MCF 10A (cell line): Measurements from ENCODE around the gene MEX3D. TPM values are rescaled to one million over a fixed set of nuclear protein-coding genes. Genes with fewer than 3 reads are reported as not detected.

Experiments
- BruUV-seq: library from RNA; stranded (reverse); fragments of 400-500 nt; replicated peaks from 2 replicates; lab custom pipeline; 2021; lab: Mats Ljungman, UMichigan
- CTCF ChIA-PET: fragments of 300-600 bp; sonication (Branson Sonifier 250); formaldehyde crosslinking; extraction: SDS; loops from one replicate; lab custom pipeline; 2021; ENCODE audit warnings: antibody characterized with exemption, inconsistent platforms; lab: Yijun Ruan, JAX
- POLR2A ChIA-PET: fragments of 300-600, 350-650 bp; sonication (Branson Sonifier 250); formaldehyde crosslinking; extraction: SDS; loops from one replicate; lab custom pipeline; 2020; ENCODE audit warnings: antibody characterized with exemption, inconsistent platforms; lab: Yijun Ruan, JAX
- DNase-seq: peaks from one replicate; pipeline ENCODE4 v3.0.0-alpha.2; 2018; ENCODE audit not compliant: unreplicated experiment
- H3K27ac Mint-ChIP-seq: one replicate; pipeline ENCODE4 v1.8.0; 2022; ENCODE audit warnings: mild to moderate bottlenecking, low read depth, mixed read lengths; ENCODE audit not compliant: unreplicated experiment
- H3K27me3 Mint-ChIP-seq: one replicate; pipeline ENCODE4 v1.8.0; 2022; ENCODE audit warnings: mixed read lengths; ENCODE audit not compliant: insufficient read depth, unreplicated experiment
- H3K36me3 Mint-ChIP-seq: one replicate; pipeline ENCODE4 v1.8.0; 2022; ENCODE audit warnings: mild to moderate bottlenecking, moderate library complexity, mixed read lengths; ENCODE audit not compliant: insufficient read depth, unreplicated experiment
- H3K4me1 Mint-ChIP-seq: one replicate; pipeline ENCODE4 v1.8.0; 2022; ENCODE audit warnings: mixed read lengths; ENCODE audit not compliant: insufficient read depth, unreplicated experiment
- H3K4me3 Mint-ChIP-seq: one replicate; pipeline ENCODE4 v1.8.0; 2022; ENCODE audit warnings: mild to moderate bottlenecking, moderate library complexity, mixed read lengths; ENCODE audit not compliant: unreplicated experiment
- H3K9me3 Mint-ChIP-seq: one replicate; pipeline ENCODE4 v1.8.0; 2022; ENCODE audit warnings: mixed read lengths; ENCODE audit not compliant: unreplicated experiment
- intact Hi-C: fragments of 100-400 bp; cut with micrococcal nuclease; formaldehyde crosslinking; loops from 2 replicates; pipeline ENCODE4 v1.14.1; 2022
- total RNA-seq: library from RNA; stranded (reverse); gene quantifications from 2 replicates; pipeline ENCODE4 v1.2.3, GENCODE V29; 2022
- TF ChIP-seq, protein P1 (sequence below): fragments of 200-600 bp; IDR thresholded peaks from one replicate; pipeline ENCODE4 v1.8.0; 2022; ENCODE audit warnings: antibody characterized with exemption, mild to moderate bottlenecking; ENCODE audit not compliant: unreplicated experiment

Gene MEX3D
- total RNA-seq, 1 experiment from 2014 or later = 20.0 TPM

DNA sequence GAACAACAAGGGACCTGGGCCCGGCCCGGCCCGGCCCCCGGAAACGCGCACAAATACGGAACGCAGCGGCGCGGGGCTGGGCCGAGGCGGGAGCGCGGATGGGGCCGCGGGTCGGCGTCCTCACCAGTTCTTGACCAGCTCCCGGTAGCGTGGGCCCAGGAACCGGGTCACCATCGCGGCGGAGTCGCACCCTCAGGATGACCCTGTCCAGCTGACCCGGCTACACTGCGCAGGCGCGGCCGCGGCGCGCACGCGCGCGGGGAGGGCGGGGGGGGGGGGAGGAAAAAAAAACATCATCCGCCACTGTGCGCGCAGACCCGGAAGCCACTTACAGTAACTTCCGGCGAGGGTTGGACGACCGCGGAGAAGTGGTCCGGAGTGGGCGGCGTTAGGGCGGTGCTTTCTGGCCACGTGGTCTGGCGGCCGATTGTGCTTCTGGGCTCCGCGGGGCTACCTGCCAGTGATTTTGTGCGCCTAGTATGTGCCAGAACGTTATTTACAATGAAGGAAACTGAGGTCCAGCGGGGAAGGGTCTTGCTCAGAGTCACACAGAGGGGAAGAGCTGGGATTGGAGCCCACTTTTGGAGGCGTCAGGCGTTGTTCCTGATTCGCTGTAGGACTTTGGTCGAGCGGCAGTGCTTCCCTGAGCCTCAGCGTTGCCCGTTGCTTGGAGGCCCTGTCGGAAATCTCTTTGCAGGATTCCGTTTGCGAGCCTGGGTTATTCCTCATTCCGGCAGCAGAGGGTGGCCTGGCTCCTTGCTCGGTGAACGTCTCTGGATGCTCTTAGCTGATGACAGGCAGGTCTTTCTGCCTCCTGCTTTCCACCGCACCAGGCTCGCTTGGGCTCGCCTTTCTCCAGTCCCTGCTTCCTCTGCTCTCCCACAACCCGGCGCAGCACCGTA lies 37.4 kb upstream of the MEX3D start, which contains the start of gene UQCR11:
Gene UQCR11, minus strand, starts transcription at position 227 of the 902 bp plus-strand sequence. Its CDS starts 53 bp downstream, at position 174.
- Mint-ChIP-seq H3K4me3 (peak within 1 kb of the TSS; percentile 79), H3K9me3 (no peaks in the 10 kb centered on the region), H3K27me3 (no peaks in the 10 kb centered on the region), H3K4me1 (peaks cover 4% of the 10 kb centered on the region), H3K27ac (peak within 1 kb of the TSS; percentile 57), H3K36me3 (peaks cover 26% of the 10 kb centered on the region)
- ChIA-PET CTCF (interaction anchor here (0.6 to 1.9 kb wide), 6 partner anchors 17 to 161 kb away, joined by 3 to 5 read pairs (median 4); no protein-coding TSS in a partner anchor), POLR2A (interaction anchor here (0.5 to 8.0 kb wide), 15 partner anchors 8 to 942 kb away, joined by 3 to 105 read pairs (median 4); partner anchors contain the start of genes CIRBP, MBD3, RNF126 and TCF3)
- DNase-seq = peak; percentile 96
- TF ChIP-seq, protein P1, sequence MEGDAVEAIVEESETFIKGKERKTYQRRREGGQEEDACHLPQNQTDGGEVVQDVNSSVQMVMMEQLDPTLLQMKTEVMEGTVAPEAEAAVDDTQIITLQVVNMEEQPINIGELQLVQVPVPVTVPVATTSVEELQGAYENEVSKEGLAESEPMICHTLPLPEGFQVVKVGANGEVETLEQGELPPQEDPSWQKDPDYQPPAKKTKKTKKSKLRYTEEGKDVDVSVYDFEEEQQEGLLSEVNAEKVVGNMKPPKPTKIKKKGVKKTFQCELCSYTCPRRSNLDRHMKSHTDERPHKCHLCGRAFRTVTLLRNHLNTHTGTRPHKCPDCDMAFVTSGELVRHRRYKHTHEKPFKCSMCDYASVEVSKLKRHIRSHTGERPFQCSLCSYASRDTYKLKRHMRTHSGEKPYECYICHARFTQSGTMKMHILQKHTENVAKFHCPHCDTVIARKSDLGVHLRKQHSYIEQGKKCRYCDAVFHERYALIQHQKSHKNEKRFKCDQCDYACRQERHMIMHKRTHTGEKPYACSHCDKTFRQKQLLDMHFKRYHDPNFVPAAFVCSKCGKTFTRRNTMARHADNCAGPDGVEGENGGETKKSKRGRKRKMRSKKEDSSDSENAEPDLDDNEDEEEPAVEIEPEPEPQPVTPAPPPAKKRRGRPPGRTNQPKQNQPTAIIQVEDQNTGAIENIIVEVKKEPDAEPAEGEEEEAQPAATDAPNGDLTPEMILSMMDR = peak; percentile 50
- BruUV-seq = TSS peak; percentile 76
- intact Hi-C loops = loop anchor here (5.0 kb wide), 2 partner anchors 47 to 192 kb away; partner anchors contain the start of gene TCF3

DNA sequence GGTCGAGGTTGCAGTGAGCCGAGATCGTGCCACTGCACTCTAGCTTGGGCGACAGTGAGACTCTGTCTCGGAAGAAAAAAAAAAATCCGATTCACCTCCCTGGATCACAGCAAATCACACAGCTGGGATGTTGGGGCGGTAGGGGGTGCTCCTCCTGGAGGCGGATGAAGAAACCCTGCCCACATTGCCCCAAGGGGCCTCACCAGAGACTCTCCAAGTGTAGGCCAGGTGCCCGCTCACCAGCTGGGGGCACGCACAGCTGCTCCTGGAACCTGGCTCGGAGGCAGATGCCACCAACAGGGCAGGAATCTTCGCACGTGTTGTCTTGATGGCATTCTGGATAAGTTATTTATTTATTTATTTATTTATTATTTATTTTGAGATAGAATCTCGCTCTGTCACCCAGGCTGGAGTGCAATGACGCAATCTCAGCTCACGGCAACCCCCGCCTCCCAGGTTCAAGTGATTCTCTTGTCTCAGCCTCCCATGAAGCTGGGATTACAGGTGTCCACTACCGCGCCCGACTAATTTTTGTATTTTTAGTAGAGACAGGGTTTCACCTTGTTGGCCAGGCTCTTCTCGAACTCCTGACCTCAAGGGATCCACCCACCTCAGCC lies 34.1 kb upstream of the MEX3D start:
- no TSS peak for BruUV-seq
- Mint-ChIP-seq H3K27me3 (no peaks in the 10 kb centered on the region), H3K36me3 (peaks cover 35% of the 10 kb centered on the region), H3K27ac (no peak overlapping the region), H3K4me1 (peaks cover 4% of the 10 kb centered on the region), H3K4me3 (peak overlapping the region; percentile 12), H3K9me3 (no peaks in the 10 kb centered on the region)
- TF ChIP-seq, protein P1 = no peak
- ChIA-PET POLR2A (interaction anchor here (0.7 to 8.0 kb wide), 3 partner anchors 10 to 1022 kb away, joined by 3 to 105 read pairs (median 49); partner anchors contain the start of genes MBD3 and TCF3), CTCF (interaction anchor here (0.6 to 1.1 kb wide), 3 partner anchors 34 to 224 kb away, joined by 3 read pairs; partner anchors contain the start of gene MEX3D)
- intact Hi-C loops = no loop called here
- DNase-seq = no peak

DNA sequence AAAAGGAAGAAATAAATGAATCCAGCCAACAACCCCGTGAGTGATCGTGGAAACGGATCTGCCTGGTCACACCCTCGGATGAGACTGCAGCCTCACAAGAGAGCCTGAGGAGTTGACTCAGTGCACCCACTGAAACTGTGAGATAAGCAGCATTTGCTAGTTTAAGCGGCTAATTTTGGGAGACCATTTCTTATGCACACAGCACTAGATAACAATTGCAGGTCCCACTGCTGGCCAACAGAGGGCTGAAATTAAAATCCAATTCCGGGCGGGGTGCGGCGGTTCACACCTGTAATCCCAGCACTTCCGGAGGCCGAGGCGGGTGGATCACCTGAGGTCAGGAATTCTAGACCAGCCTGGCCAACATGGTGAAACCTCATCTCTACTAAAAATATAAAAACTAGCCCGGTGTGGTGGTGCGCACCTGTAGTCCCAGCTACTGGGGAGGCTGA lies 33.5 kb upstream of the MEX3D start:
- no peak overlapping the region for H3K27ac Mint-ChIP-seq
- CTCF ChIA-PET = interaction anchor here (0.6 to 1.1 kb wide), 3 partner anchors 34 to 224 kb away, joined by 3 read pairs; partner anchors contain the start of gene MEX3D
- POLR2A ChIA-PET = interaction anchor here (0.7 to 8.0 kb wide), 2 partner anchors 10 to 1023 kb away, joined by 3 to 105 read pairs; partner anchors contain the start of gene MBD3
- H3K36me3 Mint-ChIP-seq = peaks cover 40% of the 10 kb centered on the region
- H3K4me1 Mint-ChIP-seq = peaks cover 4% of the 10 kb centered on the region
- intact Hi-C loops = no loop called here
- DNase-seq = no peak
- no peak overlapping the region for H3K4me3 Mint-ChIP-seq
- no peaks in the 10 kb centered on the region for H3K27me3 Mint-ChIP-seq
- BruUV-seq = no TSS peak
- no peaks in the 10 kb centered on the region for H3K9me3 Mint-ChIP-seq
- TF ChIP-seq, protein P1 = peak; percentile 21
